Cardiac septum (tissue), 1 donor: ENCODE results near the gene NCAPD2. TPM values are rescaled to one million over a fixed set of nuclear protein-coding genes. Genes with fewer than 3 reads are reported as not detected.

Experiments
- DNase-seq: peaks from one replicate; pipeline ENCODE4 v3.0.0-alpha.2; 2020; ENCODE audit warnings: low spot score
- intact Hi-C: fragments of 100-400 bp; cut with DNase I; formaldehyde crosslinking; loops from one replicate; pipeline ENCODE4 v1.14.0; 2022
- total RNA-seq: library from RNA; stranded (reverse); fragmentation: NEBNext Ultra II Directional; extraction: Animal tissue kit (Norgen Biotek cat#: 25700); gene quantifications from one replicate; pipeline ENCODE4 v1.2.1, GENCODE V29; 2021
- donor health status: DM: no; HTN: no; CAD: no.

NCAPD2 gene
- total RNA-seq, 1 donor from 2014 or later: 12.0 TPM

DNA sequence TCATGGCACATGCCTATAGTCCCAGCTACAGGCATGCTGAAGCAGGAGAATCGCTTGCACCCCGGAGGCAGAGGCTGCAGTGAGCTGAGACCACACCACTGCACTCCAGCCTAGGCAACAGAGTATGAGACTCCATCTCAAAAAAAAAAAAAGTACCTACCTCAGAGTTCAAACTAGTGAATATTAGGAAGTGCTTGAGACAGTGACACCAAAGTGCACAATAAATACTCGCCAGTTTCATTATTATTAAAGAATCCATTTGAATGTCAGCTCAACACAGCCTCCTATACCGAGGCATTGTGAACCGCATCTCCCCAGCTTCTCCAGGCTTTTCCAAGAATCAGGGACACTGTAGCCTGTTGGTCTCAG, 45.4 kb downstream of the NCAPD2 start:
- no peak for DNase-seq
- intact Hi-C loops: no loop called here

DNA sequence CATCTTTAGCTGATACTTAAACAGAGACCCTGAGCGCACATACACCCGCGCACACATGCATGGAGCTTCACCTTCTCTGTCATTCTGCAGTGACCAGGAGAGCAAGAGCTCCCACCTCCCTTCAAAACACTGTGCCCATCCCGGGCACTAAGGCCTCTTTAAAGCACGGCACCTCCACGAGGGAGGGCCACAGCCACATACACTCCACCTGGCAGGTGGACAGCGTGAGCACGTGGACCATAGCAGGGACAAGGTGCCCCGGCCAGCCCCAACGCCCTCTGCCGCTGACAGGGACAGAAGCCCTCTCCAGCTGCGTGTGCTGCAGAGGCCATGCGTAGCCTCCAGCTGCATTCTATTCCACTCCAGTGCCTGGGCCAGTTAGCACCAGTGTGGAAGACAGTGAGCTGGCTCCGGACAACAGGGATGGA, 45.8 kb downstream of the NCAPD2 start:
- no peak for DNase-seq
- intact Hi-C loops: no loop called here

DNA sequence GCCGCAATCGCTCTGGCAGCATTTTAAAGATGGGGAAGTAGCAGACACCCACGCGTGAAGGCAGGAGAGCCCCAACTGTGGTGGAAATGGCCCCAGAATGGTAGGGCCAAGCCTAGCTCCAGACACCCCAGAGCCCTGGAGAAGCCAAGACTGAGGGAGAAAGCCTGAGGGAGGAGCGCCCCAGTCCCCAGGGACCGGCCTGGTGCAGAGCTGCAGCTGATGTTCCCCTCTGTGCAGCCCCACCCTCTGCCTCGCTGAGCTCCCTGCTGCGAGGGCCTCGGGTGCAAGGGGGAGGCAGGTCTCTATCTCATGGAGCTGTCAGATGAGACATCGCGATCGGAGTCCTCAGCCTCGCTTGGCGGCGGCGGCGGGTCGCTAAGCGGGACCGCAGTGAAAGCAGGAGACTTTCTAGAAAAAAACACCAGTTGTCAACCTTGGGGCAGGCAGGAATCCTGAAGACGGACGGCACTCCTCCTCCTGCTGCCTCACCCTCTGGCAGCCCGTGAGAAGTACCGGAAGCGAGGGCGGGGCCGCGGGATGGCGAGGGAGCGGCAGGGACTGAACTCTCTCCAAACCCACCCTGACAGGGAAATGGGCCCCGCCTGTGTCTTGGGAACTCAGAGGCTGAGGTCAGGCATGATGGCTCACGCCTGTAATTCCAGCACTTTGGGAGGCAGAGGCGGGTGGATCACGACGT, 46.4 kb downstream of the NCAPD2 start:
- intact Hi-C loops: no loop called here
- DNase-seq: peak; percentile 91

DNA sequence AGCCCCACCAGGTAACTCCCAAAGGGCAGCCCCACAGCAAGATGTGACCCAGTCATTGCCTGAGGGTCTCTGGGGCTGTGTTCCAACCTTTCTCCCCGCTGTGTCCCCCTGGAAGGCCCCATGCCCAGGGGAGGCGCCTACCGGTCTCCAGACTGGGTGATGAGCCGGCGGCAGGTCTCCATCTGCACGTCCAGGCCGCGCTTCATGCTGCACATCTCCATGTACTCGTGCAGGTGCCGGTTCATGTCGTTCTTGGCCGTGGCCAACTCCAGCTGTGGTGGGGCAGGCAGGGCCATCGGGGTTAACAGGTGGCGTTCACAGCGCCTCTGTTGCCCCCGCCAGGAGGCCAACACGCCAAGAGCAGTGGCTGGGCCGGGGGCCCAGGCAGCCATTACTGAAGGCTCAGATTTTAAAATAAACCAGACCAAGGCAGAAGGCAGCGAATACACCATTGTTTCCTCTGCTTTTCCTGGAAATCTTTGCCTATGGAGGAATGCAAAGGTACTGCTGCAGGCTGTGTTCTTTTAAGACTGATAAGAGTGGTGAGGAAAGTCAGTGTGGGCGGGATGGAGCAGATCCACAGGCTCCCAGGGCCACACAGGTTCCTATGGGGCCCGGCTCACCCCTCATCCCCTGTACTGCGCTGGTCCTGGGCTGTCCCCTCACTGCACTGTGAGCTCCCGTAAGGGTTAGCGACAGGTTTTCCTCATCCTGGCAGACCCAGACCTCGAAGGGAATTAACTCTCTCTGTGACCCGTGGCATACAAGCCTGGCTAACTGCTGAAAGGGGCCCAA, 47.7 kb downstream of the NCAPD2 start:
- intact Hi-C loops: no loop called here
- no peak for DNase-seq

DNA sequence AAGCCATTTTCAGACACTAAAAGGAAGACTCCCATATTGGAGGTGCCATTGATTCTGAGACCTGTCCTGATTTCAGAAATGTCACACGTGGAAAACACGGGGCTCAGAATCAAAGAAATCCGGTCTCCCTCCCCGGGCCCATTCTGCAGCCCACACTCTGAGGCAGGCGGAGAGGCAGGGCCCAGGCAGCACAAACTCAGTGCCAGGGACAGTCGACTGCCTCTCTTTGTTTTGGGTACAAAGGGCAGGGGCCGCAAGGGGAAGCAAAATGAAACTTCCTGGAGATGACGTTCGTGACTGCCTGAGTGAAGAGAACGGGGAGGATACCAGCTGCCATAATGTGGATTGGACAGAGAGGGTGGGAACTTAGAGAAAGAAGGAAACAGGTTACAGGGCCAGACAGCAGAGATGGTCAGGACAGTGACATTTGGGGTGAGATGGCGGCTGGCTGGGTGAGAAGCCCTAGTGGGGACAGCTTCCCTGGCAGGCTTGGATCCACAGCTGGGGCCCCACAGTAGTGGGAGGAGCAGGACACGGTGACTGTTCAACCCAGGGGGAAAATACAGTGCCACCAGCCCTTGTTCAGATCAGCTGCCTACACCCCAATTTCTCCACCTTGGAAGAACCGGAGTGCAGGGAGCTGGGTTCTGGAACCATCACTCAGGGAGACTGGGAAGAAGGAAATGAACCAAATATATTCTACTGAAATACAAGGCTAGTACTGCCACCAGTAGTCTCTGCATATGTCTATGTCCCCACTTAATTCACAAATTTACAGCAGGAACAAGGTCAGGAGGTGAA, 48.5 kb downstream of the NCAPD2 start:
- no peak for DNase-seq
- intact Hi-C loops: no loop called here

DNA sequence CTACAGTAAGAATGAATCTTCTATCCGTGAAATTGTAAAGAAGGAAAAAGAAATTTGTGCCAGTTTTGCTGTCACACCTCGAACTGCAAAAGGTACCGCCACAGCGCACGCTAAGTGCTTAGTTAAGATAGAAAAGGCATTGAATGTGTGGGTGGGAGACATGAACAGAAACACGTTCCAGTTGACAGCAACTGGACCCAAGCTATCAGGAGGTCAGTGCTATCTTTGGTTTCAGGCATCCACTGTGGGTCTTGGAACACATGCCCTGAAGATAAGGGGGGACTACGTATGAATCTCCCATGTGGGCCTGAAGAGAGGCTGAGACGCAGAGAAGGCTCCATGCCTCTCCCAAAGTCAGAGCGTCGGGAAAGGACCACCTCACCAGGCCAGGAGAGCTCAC, 52.1 kb downstream of the NCAPD2 start:
- no peak for DNase-seq
- intact Hi-C loops: no loop called here

DNA sequence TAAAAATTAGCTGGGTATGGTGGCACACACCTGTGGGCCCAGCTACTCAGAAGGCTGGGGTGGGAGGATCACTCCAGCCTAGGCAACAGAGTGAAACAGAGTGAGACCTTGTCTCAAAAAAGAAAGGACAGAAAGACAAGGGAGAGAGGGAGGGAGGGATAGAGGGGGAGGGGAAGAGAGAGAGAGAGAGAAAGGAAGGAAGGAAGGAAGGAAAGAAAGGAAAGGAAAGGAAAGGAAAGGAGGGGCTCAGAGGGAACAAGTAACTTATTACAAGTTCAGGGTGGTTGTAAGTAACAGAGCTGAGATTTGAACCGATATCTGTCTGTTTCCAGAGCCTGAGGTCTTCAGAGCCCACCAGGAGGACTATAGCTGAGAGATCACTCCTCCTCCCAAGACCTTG, 53.7 kb downstream of the NCAPD2 start:
- intact Hi-C loops: no loop called here
- no peak for DNase-seq

DNA sequence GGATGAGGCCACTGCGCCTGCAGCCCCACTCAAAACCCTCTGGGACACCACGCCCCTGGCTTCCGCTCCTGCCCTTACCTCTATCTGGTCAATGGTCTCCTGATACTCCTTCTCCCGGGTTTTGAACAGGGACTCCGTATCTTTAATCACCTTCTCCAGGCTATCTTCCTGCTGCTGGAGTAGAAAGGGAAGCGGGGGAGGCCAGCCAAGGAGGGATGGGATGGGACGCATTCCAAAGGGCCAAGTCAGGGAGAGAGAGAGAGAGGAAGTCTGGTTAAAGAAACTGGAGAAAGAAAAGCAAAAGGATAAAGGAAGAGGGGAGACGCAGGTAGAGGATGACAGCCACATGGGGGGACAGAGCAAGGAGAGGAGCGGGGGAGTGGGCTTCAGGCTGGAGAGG, 54.1 kb downstream of the NCAPD2 start:
- intact Hi-C loops: no loop called here

DNA sequence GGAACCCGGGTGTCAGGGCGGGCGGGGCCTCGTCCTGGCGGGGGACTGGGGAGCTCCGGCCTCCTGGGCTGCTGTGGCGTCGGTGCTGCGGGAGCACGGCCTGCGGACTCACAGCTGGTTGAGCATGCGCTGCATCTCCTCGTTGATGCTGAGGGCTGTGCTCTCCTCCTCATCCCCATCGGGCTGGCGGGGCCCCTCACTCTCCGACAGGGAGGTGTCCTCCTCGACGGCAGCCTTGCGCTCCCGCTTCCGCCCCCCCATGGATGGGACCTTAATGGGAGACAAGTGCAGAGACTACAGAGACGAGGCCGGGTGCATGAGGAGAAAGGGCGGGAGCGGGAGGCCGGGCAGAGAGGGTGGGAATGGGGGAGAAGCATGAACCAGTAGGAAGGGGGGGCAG, 54.7 kb downstream of the NCAPD2 start:
- intact Hi-C loops: no loop called here
- DNase-seq: no peak

More for the DNA sequence above, 54.1 kb downstream of the NCAPD2 start:
- DNase-seq: no peak

DNA sequence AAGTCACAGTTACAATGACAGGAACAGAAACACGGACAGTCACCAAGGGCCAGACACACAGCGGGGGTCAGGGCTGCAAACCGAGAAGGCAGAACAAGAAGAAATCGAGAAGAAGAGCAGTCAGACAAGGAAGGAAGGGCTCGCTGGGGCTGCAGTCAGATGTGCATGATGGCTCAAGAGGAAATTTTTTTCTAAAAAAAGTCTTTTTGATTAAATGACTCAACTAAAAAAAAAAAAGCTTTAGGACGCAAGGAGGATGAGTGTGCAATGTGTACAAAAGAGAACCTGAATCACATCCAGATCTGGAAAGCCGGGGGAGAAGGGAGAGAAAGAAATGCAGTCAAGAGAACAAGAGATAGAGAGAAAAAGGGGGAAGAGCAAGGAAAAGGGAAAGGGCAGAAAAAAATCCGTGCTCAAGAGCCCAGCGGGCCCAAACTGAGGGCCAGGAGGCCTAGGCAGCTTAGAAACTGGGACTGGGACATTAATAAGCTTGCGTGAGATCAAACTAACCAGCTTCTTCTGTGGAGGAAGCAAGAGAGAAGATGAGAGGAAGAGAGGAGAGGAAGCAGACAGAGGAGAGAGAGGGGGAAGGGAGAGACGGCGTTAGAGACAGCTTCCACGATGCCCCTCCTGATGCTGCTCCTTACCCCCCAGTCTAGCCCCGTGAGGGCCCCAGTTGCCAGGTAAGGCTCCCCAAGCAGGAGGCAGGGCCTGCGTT, 55.2 kb downstream of the NCAPD2 start:
- intact Hi-C loops: no loop called here
- no peak for DNase-seq

DNA sequence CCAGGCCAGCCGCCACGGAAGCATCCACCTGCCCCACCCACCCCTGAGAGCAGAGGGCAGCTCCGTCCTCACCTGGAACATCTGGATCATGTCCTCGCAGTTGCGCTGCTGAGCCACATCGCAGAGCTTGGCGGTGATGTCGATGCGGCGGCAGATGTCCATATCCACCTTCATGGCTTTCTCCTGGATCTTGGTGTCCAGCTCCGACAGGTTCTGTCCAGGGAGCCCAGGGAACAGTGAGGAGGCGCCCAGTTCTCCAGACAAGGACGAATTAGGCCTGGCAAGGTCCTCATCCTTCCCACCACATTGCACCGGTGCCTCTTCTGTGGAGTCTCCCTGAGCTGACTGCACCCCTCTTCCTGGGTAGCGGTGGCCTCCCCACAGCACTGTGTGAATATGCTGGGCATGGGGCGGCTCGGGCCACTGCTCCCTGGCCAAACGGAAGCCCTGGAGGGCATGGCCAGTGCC, 55.8 kb downstream of the NCAPD2 start:
- DNase-seq: no peak
- intact Hi-C loops: loop anchor here (5.0 kb wide), 2 partner anchors 127 to 212 kb away; no protein-coding TSS in a partner anchor

DNA sequence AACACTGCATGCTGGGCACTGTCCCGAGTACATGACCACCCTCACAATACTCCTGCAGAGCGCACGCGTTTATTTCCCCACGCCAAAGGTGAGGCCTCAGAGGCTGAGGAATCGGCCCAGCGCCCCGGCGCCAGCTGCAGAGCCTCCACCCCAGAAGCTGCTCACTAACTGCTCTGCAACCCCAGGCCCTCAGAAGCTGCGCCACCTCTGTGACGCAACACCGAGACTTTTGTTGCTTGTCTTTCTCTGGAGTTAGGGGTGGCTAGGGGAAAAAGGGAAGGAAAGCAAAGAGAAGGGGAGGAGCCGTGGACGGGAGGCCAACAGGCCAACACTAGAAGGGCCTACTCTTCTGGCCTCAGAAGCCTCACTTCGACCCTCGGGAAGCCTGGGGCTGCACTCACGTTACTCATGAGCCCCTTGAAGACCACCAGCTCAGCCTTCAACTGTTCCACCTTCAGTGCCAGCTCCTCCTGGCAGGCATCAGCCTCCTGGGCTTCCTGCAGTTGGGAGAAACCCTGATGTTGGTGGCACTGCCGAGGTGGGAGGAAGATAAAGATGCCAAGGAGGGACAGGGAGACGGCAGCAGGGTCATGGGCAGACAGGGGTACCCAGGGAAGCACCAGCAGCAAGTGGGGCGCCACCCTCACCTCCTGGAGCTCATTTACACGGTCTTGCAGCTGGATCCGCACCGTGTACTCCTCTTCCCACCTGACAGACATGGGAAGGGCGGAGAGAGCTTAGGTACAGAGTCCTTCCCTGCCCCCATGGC, 56.6 kb downstream of the NCAPD2 start:
- intact Hi-C loops: loop anchor here (5.0 kb wide), 2 partner anchors 128 to 213 kb away; no protein-coding TSS in a partner anchor
- peak; percentile 79 for DNase-seq

DNA sequence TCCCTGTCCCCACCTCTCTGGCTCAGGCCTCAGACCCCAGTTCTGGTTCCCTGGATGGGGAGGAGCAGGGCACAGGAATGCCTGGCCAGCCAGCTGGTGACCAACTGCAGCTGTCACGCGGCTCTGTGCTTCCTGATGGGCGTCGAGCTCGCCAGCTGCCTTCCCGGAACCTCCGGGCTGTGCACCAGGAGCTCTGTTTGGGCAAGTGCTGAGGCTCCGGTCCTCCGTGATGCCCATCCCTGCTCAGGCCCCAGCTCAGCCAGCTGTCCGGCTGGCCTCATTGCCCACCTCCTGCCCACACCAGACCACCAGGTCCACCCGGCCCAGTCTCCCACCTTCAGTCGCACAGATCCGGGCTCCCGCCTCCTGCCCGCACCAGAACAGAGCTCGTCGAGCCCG, 57.2 kb downstream of the NCAPD2 start:
- intact Hi-C loops: loop anchor here (5.0 kb wide), 2 partner anchors 129 to 214 kb away; no protein-coding TSS in a partner anchor
- peak; percentile 92 for DNase-seq

DNA sequence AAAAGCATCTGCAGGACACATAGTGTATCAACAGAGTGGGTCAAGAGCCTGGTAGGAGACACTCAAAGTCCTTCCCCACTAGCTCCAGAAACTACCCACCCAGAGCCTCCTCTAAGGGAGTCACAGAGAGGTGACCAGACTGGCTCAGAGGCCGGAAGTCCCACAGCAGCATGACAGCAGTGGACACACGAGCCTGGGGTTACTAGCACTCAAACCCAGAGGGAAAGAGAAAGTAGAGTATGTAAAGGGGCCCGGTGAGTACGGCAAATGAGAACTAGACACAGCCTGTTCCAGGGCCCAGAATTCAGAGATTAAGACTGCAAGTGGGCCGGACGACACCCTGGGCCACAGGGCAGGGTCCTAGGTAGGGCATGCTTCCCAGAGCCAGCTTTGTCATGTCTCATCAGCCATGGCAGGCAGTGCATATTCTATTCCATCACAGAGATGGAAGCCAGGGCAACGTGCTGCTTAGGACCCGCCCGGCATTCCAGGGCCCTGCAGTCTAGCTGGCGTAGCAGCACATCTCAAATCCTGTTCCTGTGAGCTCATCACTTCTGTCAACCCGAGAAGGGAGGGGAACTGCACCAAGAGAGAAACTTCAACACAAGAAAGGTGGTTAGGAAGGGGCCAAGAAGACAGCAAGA, 57.7 kb downstream of the NCAPD2 start:
- DNase-seq: no peak
- intact Hi-C loops: loop anchor here (5.0 kb wide), 2 partner anchors 129 to 214 kb away; no protein-coding TSS in a partner anchor

DNA sequence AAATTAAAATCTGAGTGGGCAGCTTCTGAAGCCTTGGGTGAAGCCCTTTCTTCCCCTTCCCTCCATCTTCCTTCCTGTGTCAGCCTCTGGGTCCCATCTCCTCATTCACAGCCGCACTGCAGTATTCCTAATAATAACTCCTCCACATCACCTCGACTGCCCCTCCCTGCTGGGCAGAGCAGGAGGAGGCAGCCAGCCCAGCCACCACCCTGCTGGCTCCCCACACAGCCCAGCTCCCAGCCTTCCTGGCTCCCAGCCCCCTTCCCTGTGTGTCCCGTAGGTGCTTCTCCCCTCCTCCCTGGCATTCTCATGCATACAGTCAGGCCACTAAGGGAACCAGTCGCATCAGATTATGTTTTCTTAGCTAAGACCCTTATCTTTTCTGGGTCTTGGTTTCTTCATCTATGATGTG, 58.2 kb downstream of the NCAPD2 start:
- peak; percentile 88 for DNase-seq
- intact Hi-C loops: loop anchor here (5.0 kb wide), 2 partner anchors 130 to 215 kb away; no protein-coding TSS in a partner anchor

DNA sequence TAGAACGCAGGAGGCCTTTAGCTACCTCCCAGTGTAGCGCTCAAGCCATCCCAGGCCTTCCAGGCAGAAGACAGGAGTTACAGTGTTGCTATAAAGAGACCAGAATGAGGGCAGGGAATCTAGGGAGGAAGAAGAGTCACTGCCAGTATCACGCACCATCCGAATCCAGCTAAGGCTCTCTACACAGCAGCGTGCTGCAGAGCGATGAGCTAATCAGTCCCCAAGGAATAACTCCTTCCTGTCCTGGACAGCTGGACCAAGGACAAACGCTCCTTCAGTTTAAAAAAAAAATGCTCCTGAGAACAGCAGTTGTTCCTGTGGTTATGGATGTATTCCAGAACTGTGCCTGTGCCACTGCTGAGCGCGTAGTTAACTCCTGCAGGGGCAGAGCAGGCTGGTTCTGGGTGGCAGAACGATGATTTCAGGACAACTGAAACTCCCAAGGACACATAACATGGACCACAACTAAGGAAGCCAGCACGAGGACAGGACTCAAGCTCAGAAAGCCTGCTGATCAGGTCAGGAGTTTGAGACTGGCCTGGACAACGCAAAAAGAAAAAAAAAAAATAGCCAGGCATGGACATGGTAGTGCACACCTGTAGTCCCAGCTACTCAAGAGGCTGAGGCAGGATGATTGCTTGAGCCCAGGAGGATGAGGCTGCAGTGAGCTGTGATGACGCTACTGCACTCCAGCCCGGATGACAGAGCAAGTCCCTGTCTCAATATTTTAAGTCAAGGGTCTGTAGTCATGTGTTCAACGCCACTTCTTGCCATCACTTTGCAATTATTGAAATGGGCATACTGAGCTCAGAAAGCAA, 59.4 kb downstream of the NCAPD2 start:
- no peak for DNase-seq
- intact Hi-C loops: loop anchor here (5.0 kb wide), 2 partner anchors 131 to 216 kb away; no protein-coding TSS in a partner anchor
